Amygdala (tissue), 56 donors: ENCODE results near the gene ALKBH6.
"Not testable (repeated sequence)": the region's sequence is repeated elsewhere in the genome, so short reads cannot be mapped to it uniquely, and the experiment has no call there.

Experiments used
- DNase-seq, 56 donors: peaks; one replicate each; lab custom pipeline; 2025; lab: John Stamatoyannopoulos, UW

The ALKBH6 gene

GRCh38 chr19:35995048-35995993, 18.7 kb downstream of the ALKBH6 start, which contains the start of gene SDHAF1:
TSS of gene SDHAF1 (plus strand) at chr19:35995188. CDS start at chr19:35995275, 87 bp downstream.
- DNase-seq, result peak; percentile 32 to 98 (median 92)

GRCh38 chr19:35993923-35994598, 20.0 kb downstream of the ALKBH6 start:
- peak in 20 of 56 donors; percentile 9 to 53 (median 28) for DNase-seq

GRCh38 chr19:35992907-35993765, 20.9 kb downstream of the ALKBH6 start:
- DNase-seq, result no peak

- no peak for DNase-seq
These were observed 22.1 kb downstream of the ALKBH6 start for GRCh38 chr19:35991731-35992450.

- DNase-seq, result no peak
These were observed 23.0 kb downstream of the ALKBH6 start for GRCh38 chr19:35990771-35991730.

- DNase-seq, result no peak
These were observed 23.9 kb downstream of the ALKBH6 start for GRCh38 chr19:35990156-35990555.

GRCh38 chr19:35988824-35989223, 25.2 kb downstream of the ALKBH6 start:
- no peak for DNase-seq

- DNase-seq, result no peak
These were observed 26.5 kb downstream of the ALKBH6 start for GRCh38 chr19:35987571-35987896.

- peak in 23 of 56 donors; percentile 7 to 48 (median 22) for DNase-seq
These were observed 27.1 kb downstream of the ALKBH6 start for GRCh38 chr19:35986664-35987570.

- no peak for DNase-seq
These were observed 27.9 kb downstream of the ALKBH6 start for GRCh38 chr19:35986111-35986510.

GRCh38 chr19:35983177-35983576, 30.8 kb downstream of the ALKBH6 start:
- DNase-seq, result no peak

GRCh38 chr19:35980997-35981396, 33.0 kb downstream of the ALKBH6 start:
- not testable (repeated sequence) for DNase-seq

- no peak for DNase-seq
These were observed 35.1 kb downstream of the ALKBH6 start for GRCh38 chr19:35978832-35979365.

- DNase-seq, result no peak
These were observed 35.7 kb downstream of the ALKBH6 start for GRCh38 chr19:35978271-35978670.

GRCh38 chr19:35977446-35978222, 36.4 kb downstream of the ALKBH6 start:
- DNase-seq, result no peak

- DNase-seq, result no peak
These were observed 38.3 kb downstream of the ALKBH6 start for GRCh38 chr19:35975608-35976214.
